HL-60 (cell line): ENCODE results near the gene BEGAIN.

Experiments used
- DNase-seq, 2 experiments: peaks; one replicate each; pipeline ENCODE4 v3.0.0-alpha.2; 2010 to 2020; ENCODE audit warnings: low read depth in 1 of 2, low spot score in 1 of 2
- H3K27ac ChIP-seq: fragments of 250-450 bp; sonication (Bioruptor Pico); replicated peaks from 2 replicates; pipeline ENCODE4 v1.5.1; 2020; ENCODE audit warnings: mild to moderate bottlenecking, moderate library complexity
- H3K27me3 ChIP-seq: fragments of 250-450 bp; sonication (Bioruptor Pico); 2 replicates; pipeline ENCODE4 v1.5.1; 2021; ENCODE audit warnings: mild to moderate bottlenecking, moderate library complexity; ENCODE audit not compliant: insufficient read depth, poor library complexity, severe bottlenecking
- H3K4me3 ChIP-seq: replicated peaks from 2 replicates; pipeline ENCODE4 v1.5.1; 2011; ENCODE audit warnings: mild to moderate bottlenecking, control low read depth, low read length; ENCODE audit not compliant: insufficient read depth
- GABPA ChIP-seq: IDR thresholded peaks from 2 replicates; pipeline ENCODE4 v1.6.1; 2012; ENCODE audit warnings: low read depth
- POLR2AphosphoS5 ChIP-seq: IDR thresholded peaks from 2 replicates; pipeline ENCODE4 v1.6.1; 2012; ENCODE audit warnings: low read depth
- SPI1 ChIP-seq: IDR thresholded peaks from 2 replicates; pipeline ENCODE4 v1.6.1; 2012; ENCODE audit warnings: low read depth, mild to moderate bottlenecking, borderline replicate concordance
- TF ChIP-seq, protein P1 (sequence below): IDR thresholded peaks from one replicate; pipeline ENCODE4 v1.5.1; 2011; ENCODE audit warnings: low read length, control low read depth, inconsistent platforms; ENCODE audit not compliant: insufficient read depth
- TF ChIP-seq, protein P2 (sequence below): IDR thresholded peaks from 2 replicates; pipeline ENCODE4 v1.6.1; 2012; ENCODE audit warnings: low read depth; ENCODE audit not compliant: insufficient replicate concordance

BEGAIN gene

DNA sequence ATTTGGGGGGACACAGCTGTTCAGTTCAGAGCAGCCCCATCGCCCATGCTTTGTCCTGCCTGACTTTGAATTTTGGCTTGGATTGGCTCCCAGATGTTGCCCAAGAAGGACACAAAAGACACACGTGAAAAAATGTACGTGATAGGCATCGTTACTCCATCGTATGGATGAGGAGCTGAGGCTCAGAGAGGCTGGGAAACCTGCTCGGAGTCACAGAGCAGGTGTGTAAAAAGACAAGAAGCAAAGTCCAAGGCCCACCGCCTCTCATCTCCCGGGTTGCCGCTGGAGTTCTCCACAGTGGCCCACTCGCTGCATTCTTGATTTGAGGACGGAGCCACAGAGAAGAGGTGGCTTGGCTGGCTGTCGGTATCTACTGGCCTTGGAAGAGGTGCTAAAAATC, 41.0 kb upstream of the BEGAIN start:
- no peak overlapping the region for H3K27ac ChIP-seq
- TF ChIP-seq GABPA (no peak), SPI1 (no peak), POLR2AphosphoS5 (no peak)
- TF ChIP-seq, protein P1, sequence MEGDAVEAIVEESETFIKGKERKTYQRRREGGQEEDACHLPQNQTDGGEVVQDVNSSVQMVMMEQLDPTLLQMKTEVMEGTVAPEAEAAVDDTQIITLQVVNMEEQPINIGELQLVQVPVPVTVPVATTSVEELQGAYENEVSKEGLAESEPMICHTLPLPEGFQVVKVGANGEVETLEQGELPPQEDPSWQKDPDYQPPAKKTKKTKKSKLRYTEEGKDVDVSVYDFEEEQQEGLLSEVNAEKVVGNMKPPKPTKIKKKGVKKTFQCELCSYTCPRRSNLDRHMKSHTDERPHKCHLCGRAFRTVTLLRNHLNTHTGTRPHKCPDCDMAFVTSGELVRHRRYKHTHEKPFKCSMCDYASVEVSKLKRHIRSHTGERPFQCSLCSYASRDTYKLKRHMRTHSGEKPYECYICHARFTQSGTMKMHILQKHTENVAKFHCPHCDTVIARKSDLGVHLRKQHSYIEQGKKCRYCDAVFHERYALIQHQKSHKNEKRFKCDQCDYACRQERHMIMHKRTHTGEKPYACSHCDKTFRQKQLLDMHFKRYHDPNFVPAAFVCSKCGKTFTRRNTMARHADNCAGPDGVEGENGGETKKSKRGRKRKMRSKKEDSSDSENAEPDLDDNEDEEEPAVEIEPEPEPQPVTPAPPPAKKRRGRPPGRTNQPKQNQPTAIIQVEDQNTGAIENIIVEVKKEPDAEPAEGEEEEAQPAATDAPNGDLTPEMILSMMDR = no peak
- TF ChIP-seq, protein P2, sequence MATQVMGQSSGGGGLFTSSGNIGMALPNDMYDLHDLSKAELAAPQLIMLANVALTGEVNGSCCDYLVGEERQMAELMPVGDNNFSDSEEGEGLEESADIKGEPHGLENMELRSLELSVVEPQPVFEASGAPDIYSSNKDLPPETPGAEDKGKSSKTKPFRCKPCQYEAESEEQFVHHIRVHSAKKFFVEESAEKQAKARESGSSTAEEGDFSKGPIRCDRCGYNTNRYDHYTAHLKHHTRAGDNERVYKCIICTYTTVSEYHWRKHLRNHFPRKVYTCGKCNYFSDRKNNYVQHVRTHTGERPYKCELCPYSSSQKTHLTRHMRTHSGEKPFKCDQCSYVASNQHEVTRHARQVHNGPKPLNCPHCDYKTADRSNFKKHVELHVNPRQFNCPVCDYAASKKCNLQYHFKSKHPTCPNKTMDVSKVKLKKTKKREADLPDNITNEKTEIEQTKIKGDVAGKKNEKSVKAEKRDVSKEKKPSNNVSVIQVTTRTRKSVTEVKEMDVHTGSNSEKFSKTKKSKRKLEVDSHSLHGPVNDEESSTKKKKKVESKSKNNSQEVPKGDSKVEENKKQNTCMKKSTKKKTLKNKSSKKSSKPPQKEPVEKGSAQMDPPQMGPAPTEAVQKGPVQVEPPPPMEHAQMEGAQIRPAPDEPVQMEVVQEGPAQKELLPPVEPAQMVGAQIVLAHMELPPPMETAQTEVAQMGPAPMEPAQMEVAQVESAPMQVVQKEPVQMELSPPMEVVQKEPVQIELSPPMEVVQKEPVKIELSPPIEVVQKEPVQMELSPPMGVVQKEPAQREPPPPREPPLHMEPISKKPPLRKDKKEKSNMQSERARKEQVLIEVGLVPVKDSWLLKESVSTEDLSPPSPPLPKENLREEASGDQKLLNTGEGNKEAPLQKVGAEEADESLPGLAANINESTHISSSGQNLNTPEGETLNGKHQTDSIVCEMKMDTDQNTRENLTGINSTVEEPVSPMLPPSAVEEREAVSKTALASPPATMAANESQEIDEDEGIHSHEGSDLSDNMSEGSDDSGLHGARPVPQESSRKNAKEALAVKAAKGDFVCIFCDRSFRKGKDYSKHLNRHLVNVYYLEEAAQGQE = no peak
- no peak overlapping the region for H3K4me3 ChIP-seq
- DNase-seq = no peak
- H3K27me3 ChIP-seq = no peaks in the 10 kb centered on the region

DNA sequence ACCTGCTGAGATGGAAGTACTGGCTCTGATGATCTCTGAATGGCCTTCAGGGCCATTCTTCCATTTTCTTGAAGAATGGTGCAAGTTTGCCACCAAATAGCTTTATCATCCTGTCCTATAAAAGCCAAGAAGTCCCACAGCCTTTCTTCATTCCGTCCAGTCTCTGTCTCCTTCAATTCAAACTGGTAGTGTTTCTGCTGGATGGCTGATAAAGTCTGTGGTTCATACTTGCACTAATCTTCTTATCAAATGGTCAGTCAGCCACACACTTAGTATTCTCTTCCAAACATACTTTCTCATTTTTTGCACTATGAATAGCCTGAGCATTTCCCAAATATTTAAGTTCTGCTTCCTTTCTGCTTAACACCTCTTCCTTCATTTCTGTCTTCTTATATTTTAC, 39.4 kb upstream of the BEGAIN start:
- DNase-seq = no peak
- Histone ChIP-seq H3K27ac (no peak overlapping the region), H3K27me3 (no peaks in the 10 kb centered on the region), H3K4me3 (no peak overlapping the region)
- TF ChIP-seq, protein P1 = no peak
- TF ChIP-seq POLR2AphosphoS5 = no peak
- no peak for TF ChIP-seq GABPA
- TF ChIP-seq, protein P2 = no peak
- TF ChIP-seq SPI1 = no peak

DNA sequence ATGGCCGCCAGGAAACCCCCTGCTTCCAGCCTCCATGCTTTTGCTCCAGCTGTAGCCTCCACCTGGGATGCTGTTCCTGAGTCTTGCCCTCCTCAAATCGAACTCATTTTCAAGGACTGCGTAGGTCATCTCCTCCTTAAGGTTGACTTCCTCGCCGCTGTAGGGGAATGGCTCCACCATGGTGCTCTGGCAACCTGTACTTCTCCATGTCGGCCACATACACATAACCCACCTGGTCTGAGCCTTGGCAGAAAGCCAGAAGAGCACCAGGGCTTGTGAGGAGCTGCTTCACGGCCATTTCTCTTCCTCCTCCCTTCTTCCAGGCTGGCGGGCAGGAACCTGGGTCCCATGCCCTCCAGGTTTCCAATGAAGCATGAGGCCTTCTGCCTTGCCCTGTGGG, 36.7 kb upstream of the BEGAIN start:
- H3K27ac ChIP-seq = no peak overlapping the region
- no peak for DNase-seq
- no peak overlapping the region for H3K4me3 ChIP-seq
- TF ChIP-seq, protein P1 = no peak
- no peak for TF ChIP-seq POLR2AphosphoS5
- TF ChIP-seq, protein P2 = no peak
- no peak for TF ChIP-seq SPI1
- no peak for TF ChIP-seq GABPA
- H3K27me3 ChIP-seq = no peaks in the 10 kb centered on the region
